PC-9 (cell line): ENCODE data around the gene DBF4B.

Source experiments
- EZH2 ChIP-seq: fragments of 200-600 bp; sonication (generic); IDR thresholded peaks from 2 replicates; pipeline ENCODE4 v1.8.0; 2017; ENCODE audit warnings: antibody characterized with exemption, low read depth
- TF ChIP-seq, protein P1 (sequence below): fragments of 200-600 bp; sonication (generic); conservative IDR thresholded peaks from 2 replicates; pipeline ENCODE4 v1.6.1; 2017; ENCODE audit warnings: mixed run types, antibody characterized with exemption, mild to moderate bottlenecking, moderate library complexity

DNA sequence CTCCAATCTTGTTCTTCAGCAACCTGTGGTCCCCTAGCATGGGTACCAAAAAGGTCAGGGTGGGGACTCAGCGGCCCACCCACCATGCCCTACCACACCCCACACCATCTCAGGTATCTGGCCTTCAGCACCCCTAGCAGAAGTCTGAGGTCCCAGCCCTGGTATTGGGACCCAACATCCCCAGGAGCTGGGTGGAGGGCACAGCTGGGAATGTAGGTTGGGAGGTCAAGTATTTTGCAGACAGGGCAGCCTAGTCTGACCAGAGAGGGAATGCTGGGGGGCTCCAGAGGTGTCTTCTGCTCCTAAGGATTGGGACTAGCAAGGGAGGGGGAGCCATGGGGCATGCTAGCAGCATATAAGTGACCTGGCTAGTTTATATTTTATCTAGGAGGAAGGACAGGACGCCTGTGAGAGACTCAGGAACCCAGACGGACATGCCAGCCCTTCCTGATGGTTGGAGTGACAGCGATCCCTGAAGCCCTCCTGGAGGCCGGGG, 49.5 kb downstream of the DBF4B start:
- TF ChIP-seq, protein P1, sequence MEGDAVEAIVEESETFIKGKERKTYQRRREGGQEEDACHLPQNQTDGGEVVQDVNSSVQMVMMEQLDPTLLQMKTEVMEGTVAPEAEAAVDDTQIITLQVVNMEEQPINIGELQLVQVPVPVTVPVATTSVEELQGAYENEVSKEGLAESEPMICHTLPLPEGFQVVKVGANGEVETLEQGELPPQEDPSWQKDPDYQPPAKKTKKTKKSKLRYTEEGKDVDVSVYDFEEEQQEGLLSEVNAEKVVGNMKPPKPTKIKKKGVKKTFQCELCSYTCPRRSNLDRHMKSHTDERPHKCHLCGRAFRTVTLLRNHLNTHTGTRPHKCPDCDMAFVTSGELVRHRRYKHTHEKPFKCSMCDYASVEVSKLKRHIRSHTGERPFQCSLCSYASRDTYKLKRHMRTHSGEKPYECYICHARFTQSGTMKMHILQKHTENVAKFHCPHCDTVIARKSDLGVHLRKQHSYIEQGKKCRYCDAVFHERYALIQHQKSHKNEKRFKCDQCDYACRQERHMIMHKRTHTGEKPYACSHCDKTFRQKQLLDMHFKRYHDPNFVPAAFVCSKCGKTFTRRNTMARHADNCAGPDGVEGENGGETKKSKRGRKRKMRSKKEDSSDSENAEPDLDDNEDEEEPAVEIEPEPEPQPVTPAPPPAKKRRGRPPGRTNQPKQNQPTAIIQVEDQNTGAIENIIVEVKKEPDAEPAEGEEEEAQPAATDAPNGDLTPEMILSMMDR: no peak
- no peak for TF ChIP-seq EZH2
